ENCODE results near the gene KIFC3.

GRCh38 chr16:57774705-57775285, 27.5 kb downstream of the KIFC3 start:
- TF ChIP-seq E2F6 (IDR thresholded peaks at IDR 0.05): no peak
- TF ChIP-seq CTCF (IDR thresholded peaks at IDR 0.05; ENCODE audit: control extremely low read depth in 1 of 3, insufficient read depth in 1 of 3, low read depth in 1 of 3, low read length in 3 of 3): no peak
- no peak for TF ChIP-seq MAX (IDR thresholded peaks at IDR 0.05)
- TF ChIP-seq YY1 (IDR thresholded peaks at IDR 0.05; ENCODE audit: low read depth, low read length): no peak
- TF ChIP-seq KDM5A (IDR thresholded peaks at IDR 0.05; ENCODE audit: low read length): no peak
- no peak for TF ChIP-seq CBX8 (IDR thresholded peaks at IDR 0.05; ENCODE audit: borderline replicate concordance, low read depth, low read length)
- TF ChIP-seq EZH2 (IDR thresholded peaks at IDR 0.05; ENCODE audit: low read depth, low read length, severe bottlenecking): no peak
- no peak for TF ChIP-seq RNF2 (IDR thresholded peaks at IDR 0.05; ENCODE audit: borderline replicate concordance, low read depth, low read length, missing control alignments, poor library complexity, severe bottlenecking)
- TF ChIP-seq POLR2AphosphoS5 (IDR thresholded peaks at IDR 0.05; ENCODE audit: low read depth, low read length): no peak
- TF ChIP-seq POLR2A (IDR thresholded peaks at IDR 0.05; ENCODE audit: control extremely low read depth in 1 of 2, low read depth in 2 of 2, low read length in 2 of 2): no peak
- TF ChIP-seq GABPA (IDR thresholded peaks at IDR 0.05; ENCODE audit: borderline replicate concordance, insufficient read depth, low read length): no peak
- no peak for TF ChIP-seq ZNF274 (IDR thresholded peaks at IDR 0.05; ENCODE audit: borderline replicate concordance, extremely low read depth, low read length)
